ENCODE data around the gene SLC25A43.

DNA sequence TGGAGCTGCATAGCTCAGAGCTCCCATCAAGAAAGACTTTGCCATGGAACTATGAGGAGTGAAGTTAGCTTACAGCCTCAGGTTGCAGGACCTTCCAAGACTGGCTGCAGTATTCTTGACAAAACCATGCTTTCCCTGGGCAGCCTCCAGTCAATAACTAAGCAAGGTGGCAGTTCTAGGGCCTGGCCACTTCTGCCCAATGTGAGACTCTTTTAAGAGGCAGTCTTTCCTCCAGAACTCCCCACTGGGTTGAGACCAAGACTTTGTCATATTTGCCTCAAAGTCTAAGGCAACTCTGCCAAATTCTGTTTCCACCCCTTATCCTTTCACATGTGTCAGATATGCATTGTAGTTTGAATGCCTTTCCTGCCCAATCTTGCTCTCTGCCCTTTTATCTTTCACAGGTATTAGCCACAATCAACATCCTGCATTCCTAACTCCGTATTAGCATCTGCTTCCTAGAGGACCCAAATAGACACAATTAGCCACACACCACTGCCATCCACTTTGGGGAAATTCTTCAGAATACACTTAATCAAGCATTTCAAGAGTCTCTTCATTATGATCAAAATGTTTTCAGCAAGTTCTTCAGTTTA is 17.7 kb upstream of the SLC25A43 start:
- TF ChIP-seq, protein P1, sequence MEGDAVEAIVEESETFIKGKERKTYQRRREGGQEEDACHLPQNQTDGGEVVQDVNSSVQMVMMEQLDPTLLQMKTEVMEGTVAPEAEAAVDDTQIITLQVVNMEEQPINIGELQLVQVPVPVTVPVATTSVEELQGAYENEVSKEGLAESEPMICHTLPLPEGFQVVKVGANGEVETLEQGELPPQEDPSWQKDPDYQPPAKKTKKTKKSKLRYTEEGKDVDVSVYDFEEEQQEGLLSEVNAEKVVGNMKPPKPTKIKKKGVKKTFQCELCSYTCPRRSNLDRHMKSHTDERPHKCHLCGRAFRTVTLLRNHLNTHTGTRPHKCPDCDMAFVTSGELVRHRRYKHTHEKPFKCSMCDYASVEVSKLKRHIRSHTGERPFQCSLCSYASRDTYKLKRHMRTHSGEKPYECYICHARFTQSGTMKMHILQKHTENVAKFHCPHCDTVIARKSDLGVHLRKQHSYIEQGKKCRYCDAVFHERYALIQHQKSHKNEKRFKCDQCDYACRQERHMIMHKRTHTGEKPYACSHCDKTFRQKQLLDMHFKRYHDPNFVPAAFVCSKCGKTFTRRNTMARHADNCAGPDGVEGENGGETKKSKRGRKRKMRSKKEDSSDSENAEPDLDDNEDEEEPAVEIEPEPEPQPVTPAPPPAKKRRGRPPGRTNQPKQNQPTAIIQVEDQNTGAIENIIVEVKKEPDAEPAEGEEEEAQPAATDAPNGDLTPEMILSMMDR (IDR thresholded peaks at IDR 0.05): no peak
- TF ChIP-seq NR2C2 (CRISPR knock-in tag; IDR thresholded peaks at IDR 0.05) (no peak), FOXJ3 (CRISPR knock-in tag; IDR thresholded peaks at IDR 0.05; ENCODE audit: borderline replicate concordance) (no peak), NR3C1 (CRISPR knock-in tag; conservative IDR thresholded peaks at IDR 0.05; ENCODE audit: low read depth) (no peak), ATF1 (CRISPR knock-in tag; IDR thresholded peaks at IDR 0.05) (no peak), KAT7 (CRISPR knock-in tag; IDR thresholded peaks at IDR 0.05; ENCODE audit: borderline replicate concordance) (no peak), NFYB (CRISPR knock-in tag; conservative IDR thresholded peaks at IDR 0.05; ENCODE audit: low read depth) (no peak), ELF4 (CRISPR knock-in tag; IDR thresholded peaks at IDR 0.05; ENCODE audit: low read depth) (no peak), IRF2 (CRISPR knock-in tag; IDR thresholded peaks at IDR 0.05; ENCODE audit: borderline replicate concordance, low read depth) (no peak), ZNF219 (CRISPR knock-in tag; IDR thresholded peaks at IDR 0.05; ENCODE audit: borderline replicate concordance) (no peak)
- TF ChIP-seq, protein P2, sequence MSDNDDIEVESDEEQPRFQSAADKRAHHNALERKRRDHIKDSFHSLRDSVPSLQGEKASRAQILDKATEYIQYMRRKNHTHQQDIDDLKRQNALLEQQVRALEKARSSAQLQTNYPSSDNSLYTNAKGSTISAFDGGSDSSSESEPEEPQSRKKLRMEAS (CRISPR knock-in tag; IDR thresholded peaks at IDR 0.05): no peak
- TF ChIP-seq, protein P3, sequence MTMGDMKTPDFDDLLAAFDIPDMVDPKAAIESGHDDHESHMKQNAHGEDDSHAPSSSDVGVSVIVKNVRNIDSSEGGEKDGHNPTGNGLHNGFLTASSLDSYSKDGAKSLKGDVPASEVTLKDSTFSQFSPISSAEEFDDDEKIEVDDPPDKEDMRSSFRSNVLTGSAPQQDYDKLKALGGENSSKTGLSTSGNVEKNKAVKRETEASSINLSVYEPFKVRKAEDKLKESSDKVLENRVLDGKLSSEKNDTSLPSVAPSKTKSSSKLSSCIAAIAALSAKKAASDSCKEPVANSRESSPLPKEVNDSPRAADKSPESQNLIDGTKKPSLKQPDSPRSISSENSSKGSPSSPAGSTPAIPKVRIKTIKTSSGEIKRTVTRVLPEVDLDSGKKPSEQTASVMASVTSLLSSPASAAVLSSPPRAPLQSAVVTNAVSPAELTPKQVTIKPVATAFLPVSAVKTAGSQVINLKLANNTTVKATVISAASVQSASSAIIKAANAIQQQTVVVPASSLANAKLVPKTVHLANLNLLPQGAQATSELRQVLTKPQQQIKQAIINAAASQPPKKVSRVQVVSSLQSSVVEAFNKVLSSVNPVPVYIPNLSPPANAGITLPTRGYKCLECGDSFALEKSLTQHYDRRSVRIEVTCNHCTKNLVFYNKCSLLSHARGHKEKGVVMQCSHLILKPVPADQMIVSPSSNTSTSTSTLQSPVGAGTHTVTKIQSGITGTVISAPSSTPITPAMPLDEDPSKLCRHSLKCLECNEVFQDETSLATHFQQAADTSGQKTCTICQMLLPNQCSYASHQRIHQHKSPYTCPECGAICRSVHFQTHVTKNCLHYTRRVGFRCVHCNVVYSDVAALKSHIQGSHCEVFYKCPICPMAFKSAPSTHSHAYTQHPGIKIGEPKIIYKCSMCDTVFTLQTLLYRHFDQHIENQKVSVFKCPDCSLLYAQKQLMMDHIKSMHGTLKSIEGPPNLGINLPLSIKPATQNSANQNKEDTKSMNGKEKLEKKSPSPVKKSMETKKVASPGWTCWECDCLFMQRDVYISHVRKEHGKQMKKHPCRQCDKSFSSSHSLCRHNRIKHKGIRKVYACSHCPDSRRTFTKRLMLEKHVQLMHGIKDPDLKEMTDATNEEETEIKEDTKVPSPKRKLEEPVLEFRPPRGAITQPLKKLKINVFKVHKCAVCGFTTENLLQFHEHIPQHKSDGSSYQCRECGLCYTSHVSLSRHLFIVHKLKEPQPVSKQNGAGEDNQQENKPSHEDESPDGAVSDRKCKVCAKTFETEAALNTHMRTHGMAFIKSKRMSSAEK (CRISPR knock-in tag; IDR thresholded peaks at IDR 0.05; ENCODE audit: borderline replicate concordance): no peak
- TF ChIP-seq, protein P4, sequence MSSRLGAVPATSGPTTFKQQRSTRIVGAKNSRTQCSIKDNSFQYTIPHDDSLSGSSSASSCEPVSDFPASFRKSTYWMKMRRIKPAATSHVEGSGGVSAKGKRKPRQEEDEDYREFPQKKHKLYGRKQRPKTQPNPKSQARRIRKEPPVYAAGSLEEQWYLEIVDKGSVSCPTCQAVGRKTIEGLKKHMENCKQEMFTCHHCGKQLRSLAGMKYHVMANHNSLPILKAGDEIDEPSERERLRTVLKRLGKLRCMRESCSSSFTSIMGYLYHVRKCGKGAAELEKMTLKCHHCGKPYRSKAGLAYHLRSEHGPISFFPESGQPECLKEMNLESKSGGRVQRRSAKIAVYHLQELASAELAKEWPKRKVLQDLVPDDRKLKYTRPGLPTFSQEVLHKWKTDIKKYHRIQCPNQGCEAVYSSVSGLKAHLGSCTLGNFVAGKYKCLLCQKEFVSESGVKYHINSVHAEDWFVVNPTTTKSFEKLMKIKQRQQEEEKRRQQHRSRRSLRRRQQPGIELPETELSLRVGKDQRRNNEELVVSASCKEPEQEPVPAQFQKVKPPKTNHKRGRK (CRISPR knock-in tag; IDR thresholded peaks at IDR 0.05; ENCODE audit: borderline replicate concordance): no peak

All from WTC11 (cell line).